Activated CD4-positive, alpha-beta T cell treated with anti-CD3 and anti-CD28 coated beads, Interleukin-2, amount 10 ng/mL, durations not matched to agents 7 days and 5 days (primary cell): Measurements from ENCODE around the gene SEC14L5. TPM values are rescaled to one million over a fixed set of nuclear protein-coding genes. Genes with fewer than 3 reads are reported as not detected.

ENCODE experiments used
- CTCF ChIA-PET: fragments of 350-600 bp; sonication (Branson Sonifier 250); formaldehyde crosslinking; loops from one replicate; lab custom pipeline; 2021; ENCODE audit warnings: antibody characterized with exemption; lab: Charles Lee
- POLR2A ChIA-PET: fragments of 350-600 bp; sonication (Branson Sonifier 250); formaldehyde crosslinking; loops from one replicate; lab custom pipeline; 2021; ENCODE audit warnings: antibody characterized with exemption; lab: Charles Lee
- DNase-seq: peaks from one replicate; pipeline ENCODE4 v3.0.0-alpha.2; 2020
- H3K27ac Mint-ChIP-seq: one replicate; pipeline ENCODE4 v1.8.0; 2021; ENCODE audit warnings: mild to moderate bottlenecking, moderate library complexity, mixed read lengths
- H3K27me3 Mint-ChIP-seq: one replicate; pipeline ENCODE4 v1.8.0; 2021; ENCODE audit warnings: mixed read lengths
- H3K36me3 Mint-ChIP-seq: one replicate; pipeline ENCODE4 v1.8.0; 2021; ENCODE audit warnings: low read depth, mixed read lengths
- H3K4me1 Mint-ChIP-seq: one replicate; pipeline ENCODE4 v1.8.0; 2021; ENCODE audit warnings: mixed read lengths
- H3K4me3 Mint-ChIP-seq: one replicate; pipeline ENCODE4 v1.8.0; 2021; ENCODE audit warnings: mild to moderate bottlenecking, moderate library complexity, mixed read lengths
- H3K9me3 Mint-ChIP-seq: one replicate; pipeline ENCODE4 v1.8.0; 2021; ENCODE audit warnings: mixed read lengths
- total RNA-seq, 2 experiments: library from RNA; stranded (reverse); gene quantifications; one replicate each; pipeline ENCODE4 v1.2.3, GENCODE V29; 2021

SEC14L5 gene
- total RNA-seq, 2 experiments from 2014 or later, result not detected

GRCh38 chr16:5054876-5055865 is 97.0 kb downstream of the SEC14L5 start:
- H3K4me3 Mint-ChIP-seq, result no peak overlapping the region
- no peaks in the 10 kb centered on the region for H3K4me1 Mint-ChIP-seq
- H3K27me3 Mint-ChIP-seq, result no peaks in the 10 kb centered on the region
- DNase-seq, result no peak
- POLR2A ChIA-PET, result no interaction called here
- CTCF ChIA-PET, result interaction anchor here (0.6 to 2.2 kb wide), 3 partner anchors 10 to 61 kb away, joined by 3 to 6 read pairs (median 3); no protein-coding TSS in a partner anchor
- H3K9me3 Mint-ChIP-seq, result no peaks in the 10 kb centered on the region
- H3K36me3 Mint-ChIP-seq, result no peaks in the 10 kb centered on the region
- H3K27ac Mint-ChIP-seq, result no peak overlapping the region

DNA sequence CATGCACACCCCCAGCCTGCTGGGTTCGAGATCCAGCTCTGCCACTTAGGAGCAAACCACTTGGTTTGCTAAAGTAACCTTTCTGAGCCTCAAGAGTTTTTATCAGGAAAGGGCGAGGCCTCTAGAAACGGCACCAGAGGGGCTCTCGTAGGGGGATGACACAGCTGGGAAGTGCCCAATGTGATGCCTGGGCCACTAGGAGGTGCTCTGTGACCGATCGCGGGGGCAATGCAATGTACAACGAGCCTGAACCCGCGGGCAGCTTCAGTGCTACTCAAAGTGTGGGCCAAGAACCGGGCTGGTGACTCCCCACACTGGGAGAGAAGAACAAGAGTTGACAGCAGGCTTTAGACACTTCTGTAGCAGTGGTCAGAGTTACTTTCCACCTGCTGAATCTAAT is 98.2 kb downstream of the SEC14L5 start:
- H3K27me3 Mint-ChIP-seq, result no peaks in the 10 kb centered on the region
- H3K4me3 Mint-ChIP-seq, result no peak overlapping the region
- H3K27ac Mint-ChIP-seq, result no peak overlapping the region
- H3K9me3 Mint-ChIP-seq, result no peaks in the 10 kb centered on the region
- ChIA-PET CTCF (no interaction called here), POLR2A (no interaction called here)
- no peaks in the 10 kb centered on the region for H3K36me3 Mint-ChIP-seq
- H3K4me1 Mint-ChIP-seq, result no peaks in the 10 kb centered on the region
- DNase-seq, result peak; percentile 56

GRCh38 chr16:5058476-5058875 is 100.3 kb downstream of the SEC14L5 start:
- Mint-ChIP-seq H3K4me1 (peaks cover 1% of the 10 kb centered on the region), H3K9me3 (no peaks in the 10 kb centered on the region), H3K27me3 (no peaks in the 10 kb centered on the region), H3K36me3 (no peaks in the 10 kb centered on the region), H3K27ac (no peak overlapping the region), H3K4me3 (no peak overlapping the region)
- no peak for DNase-seq
- POLR2A ChIA-PET, result no interaction called here
- CTCF ChIA-PET, result no interaction called here

- Mint-ChIP-seq H3K4me1 (peaks cover 1% of the 10 kb centered on the region), H3K27me3 (no peaks in the 10 kb centered on the region), H3K36me3 (no peaks in the 10 kb centered on the region), H3K4me3 (no peak overlapping the region), H3K27ac (no peak overlapping the region), H3K9me3 (no peaks in the 10 kb centered on the region)
- CTCF ChIA-PET, result no interaction called here
- DNase-seq, result no peak
- POLR2A ChIA-PET, result no interaction called here
These were observed 101.4 kb downstream of the SEC14L5 start for GRCh38 chr16:5059386-5060072.

DNA sequence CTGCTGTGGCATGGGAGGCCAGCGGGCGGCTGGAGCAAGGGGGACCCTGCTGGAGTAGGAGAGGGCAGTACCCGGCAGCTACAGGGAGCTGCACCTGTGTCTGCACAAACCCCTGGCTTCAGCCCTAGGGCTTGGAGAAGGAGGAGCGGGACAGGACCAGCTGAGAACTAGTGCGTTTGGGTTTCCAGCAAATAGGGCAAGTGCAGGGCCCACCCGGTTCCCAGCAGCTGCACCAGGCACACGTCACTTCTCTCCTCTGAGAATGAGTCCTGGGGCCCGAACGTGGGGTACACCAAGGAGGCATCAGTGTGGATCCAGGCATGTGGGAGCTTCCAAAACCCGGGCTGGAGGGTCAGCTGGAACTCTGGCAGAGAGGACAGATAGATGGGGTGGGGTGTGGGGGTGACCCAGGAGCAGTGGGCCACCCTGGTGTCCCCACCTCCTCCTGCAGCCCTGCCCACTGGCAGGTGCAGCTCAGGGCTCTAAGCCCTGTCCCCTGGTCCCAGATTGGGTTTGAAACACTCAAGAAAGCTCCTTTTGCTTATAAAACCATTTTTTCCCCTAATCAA is 102.0 kb downstream of the SEC14L5 start:
- Mint-ChIP-seq H3K9me3 (no peaks in the 10 kb centered on the region), H3K4me3 (no peak overlapping the region), H3K27me3 (no peaks in the 10 kb centered on the region), H3K4me1 (peaks cover 1% of the 10 kb centered on the region), H3K36me3 (no peaks in the 10 kb centered on the region), H3K27ac (no peak overlapping the region)
- POLR2A ChIA-PET, result no interaction called here
- no peak for DNase-seq
- CTCF ChIA-PET, result no interaction called here

- no peak for DNase-seq
- POLR2A ChIA-PET, result no interaction called here
- Mint-ChIP-seq H3K27ac (no peak overlapping the region), H3K9me3 (no peaks in the 10 kb centered on the region), H3K4me1 (peaks cover 1% of the 10 kb centered on the region), H3K4me3 (no peak overlapping the region), H3K36me3 (no peaks in the 10 kb centered on the region), H3K27me3 (no peaks in the 10 kb centered on the region)
- CTCF ChIA-PET, result no interaction called here
These were observed 103.9 kb downstream of the SEC14L5 start for GRCh38 chr16:5062051-5062450.

DNA sequence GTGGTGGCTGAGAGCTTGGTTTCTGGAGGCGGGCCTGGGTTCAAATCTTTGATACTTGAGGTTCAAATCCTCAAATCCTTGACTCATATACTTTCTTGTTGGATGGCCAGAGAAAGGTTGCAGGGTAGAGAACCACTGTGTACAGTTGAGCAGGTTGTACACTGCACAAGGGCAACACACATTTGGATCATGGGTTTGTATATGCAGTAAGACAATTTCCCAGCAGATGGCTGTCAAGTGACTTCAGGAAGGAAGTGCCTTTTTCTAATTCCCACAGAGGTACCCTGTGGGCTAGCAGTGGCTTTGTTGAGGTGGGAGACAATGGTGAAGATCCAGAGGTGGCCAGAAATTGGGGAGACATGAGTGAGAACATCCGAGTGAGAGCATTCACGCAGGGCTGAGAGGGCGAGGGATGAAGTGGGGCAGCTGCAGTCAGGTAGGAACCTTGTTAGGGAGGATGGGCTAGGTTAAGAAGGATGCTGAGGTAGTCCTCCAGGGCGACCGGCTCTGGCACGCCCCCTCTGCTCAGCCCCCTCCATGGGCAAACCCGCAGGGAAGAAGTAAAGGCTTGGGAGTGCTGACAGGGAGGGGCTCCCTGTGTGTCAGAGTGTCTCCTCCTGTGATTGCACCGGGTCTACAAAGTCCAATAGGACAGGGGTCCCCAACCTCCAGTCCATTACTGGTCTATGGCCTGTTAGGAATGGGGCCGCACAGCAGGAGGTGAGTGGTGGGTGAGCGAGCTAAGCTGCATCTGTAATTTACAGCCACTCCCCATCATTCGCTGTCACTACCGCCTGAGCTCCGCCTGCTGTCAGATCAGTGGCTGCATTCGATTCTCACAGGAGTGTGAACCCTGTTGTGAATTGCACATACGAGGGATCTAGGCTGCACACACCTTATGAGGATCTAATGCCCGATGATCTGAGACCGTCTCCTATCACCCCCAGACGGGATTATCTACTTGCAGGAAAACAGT is 104.9 kb downstream of the SEC14L5 start:
- no peaks in the 10 kb centered on the region for H3K9me3 Mint-ChIP-seq
- DNase-seq, result no peak
- peaks cover 1% of the 10 kb centered on the region for H3K4me1 Mint-ChIP-seq
- H3K4me3 Mint-ChIP-seq, result no peak overlapping the region
- ChIA-PET CTCF (interaction anchor here (1.3 kb wide), 1 partner anchor 21 kb away, joined by 3 read pairs; no protein-coding TSS in a partner anchor), POLR2A (no interaction called here)
- H3K27me3 Mint-ChIP-seq, result no peaks in the 10 kb centered on the region
- no peaks in the 10 kb centered on the region for H3K36me3 Mint-ChIP-seq
- H3K27ac Mint-ChIP-seq, result no peak overlapping the region

GRCh38 chr16:5064915-5065314 is 106.8 kb downstream of the SEC14L5 start:
- no peak for DNase-seq
- Mint-ChIP-seq H3K4me3 (no peak overlapping the region), H3K36me3 (no peaks in the 10 kb centered on the region), H3K9me3 (no peaks in the 10 kb centered on the region), H3K27ac (no peak overlapping the region), H3K27me3 (no peaks in the 10 kb centered on the region), H3K4me1 (peaks cover 1% of the 10 kb centered on the region)
- CTCF ChIA-PET, result interaction anchor here (0.6 to 1.8 kb wide), 2 partner anchors 11 to 144 kb away, joined by 5 read pairs; no protein-coding TSS in a partner anchor
- POLR2A ChIA-PET, result no interaction called here

- no peaks in the 10 kb centered on the region for H3K9me3 Mint-ChIP-seq
- no peak overlapping the region for H3K4me3 Mint-ChIP-seq
- no peak for DNase-seq
- H3K4me1 Mint-ChIP-seq, result peaks cover 2% of the 10 kb centered on the region
- ChIA-PET CTCF (interaction anchor here (0.6 to 1.8 kb wide), 2 partner anchors 11 to 143 kb away, joined by 5 read pairs; no protein-coding TSS in a partner anchor), POLR2A (no interaction called here)
- no peaks in the 10 kb centered on the region for H3K36me3 Mint-ChIP-seq
- no peaks in the 10 kb centered on the region for H3K27me3 Mint-ChIP-seq
- no peak overlapping the region for H3K27ac Mint-ChIP-seq
These were observed 107.2 kb downstream of the SEC14L5 start for GRCh38 chr16:5065326-5065725.

DNA sequence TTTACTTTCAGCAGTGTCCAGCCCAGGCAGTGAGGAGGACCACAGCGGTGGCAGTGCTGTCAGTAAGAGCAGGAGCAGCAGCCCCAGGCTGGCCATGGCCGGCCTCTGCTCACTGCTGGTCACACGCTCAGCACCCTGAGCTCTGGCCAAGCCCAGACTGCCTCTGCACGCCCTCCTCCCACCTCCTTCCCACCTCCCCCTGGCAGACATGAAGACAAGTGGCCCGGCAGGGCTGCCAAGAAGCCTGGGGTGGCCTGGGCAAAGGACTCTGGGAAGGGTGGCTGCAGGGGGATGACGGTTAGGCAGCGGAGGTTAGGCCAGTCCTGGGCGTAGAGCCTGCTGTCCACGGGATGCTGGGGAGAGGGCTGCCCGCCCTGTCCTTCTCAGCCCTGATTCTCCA is 107.7 kb downstream of the SEC14L5 start, which contains the start of gene C16orf89:
C16orf89 (minus strand) TSS at position 144 of the 400 bp plus-strand sequence; CDS start at position 96, 48 bp downstream.
- H3K36me3 Mint-ChIP-seq, result no peaks in the 10 kb centered on the region
- peaks cover 6% of the 10 kb centered on the region for H3K4me1 Mint-ChIP-seq
- H3K9me3 Mint-ChIP-seq, result no peaks in the 10 kb centered on the region
- POLR2A ChIA-PET, result no interaction called here
- DNase-seq, result no peak
- H3K27ac Mint-ChIP-seq, result no peak within 1 kb of the TSS
- CTCF ChIA-PET, result interaction anchor here (1.8 kb wide), 1 partner anchor 10 kb away, joined by 5 read pairs; no protein-coding TSS in a partner anchor
- H3K4me3 Mint-ChIP-seq, result no peak within 1 kb of the TSS
- no peaks in the 10 kb centered on the region for H3K27me3 Mint-ChIP-seq

DNA sequence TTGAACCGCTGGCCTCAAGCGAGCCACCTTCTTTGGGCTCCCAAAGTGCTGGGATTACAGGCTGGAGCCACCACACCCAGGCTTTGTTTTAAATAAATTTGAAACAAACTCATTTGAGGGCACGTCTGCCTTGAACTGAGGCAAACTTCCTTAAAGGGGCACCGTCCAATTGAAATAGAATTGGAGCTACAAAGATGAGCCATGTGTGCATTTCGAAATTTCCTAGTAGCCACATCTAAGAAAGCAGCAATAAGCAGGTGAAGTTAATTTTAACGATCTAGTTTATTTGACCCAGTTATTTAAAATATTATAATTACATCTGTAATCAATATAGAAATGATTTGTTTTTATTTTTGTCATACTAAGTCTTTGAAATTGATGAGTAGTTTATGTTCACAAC is 108.4 kb downstream of the SEC14L5 start:
- H3K27ac Mint-ChIP-seq, result no peak overlapping the region
- ChIA-PET POLR2A (no interaction called here), CTCF (interaction anchor here (1.8 kb wide), 1 partner anchor 10 kb away, joined by 5 read pairs; no protein-coding TSS in a partner anchor)
- no peak overlapping the region for H3K4me3 Mint-ChIP-seq
- no peaks in the 10 kb centered on the region for H3K9me3 Mint-ChIP-seq
- H3K4me1 Mint-ChIP-seq, result peaks cover 13% of the 10 kb centered on the region
- H3K27me3 Mint-ChIP-seq, result no peaks in the 10 kb centered on the region
- no peak for DNase-seq
- H3K36me3 Mint-ChIP-seq, result no peaks in the 10 kb centered on the region
